DND-41 (cell line): Measurements from ENCODE around the gene EPC2.

Source experiments
- EZH2 ChIP-seq: IDR thresholded peaks from 3 replicates; pipeline ENCODE4 v1.6.1; 2012; ENCODE audit warnings: borderline replicate concordance, low read depth, mild to moderate bottlenecking, moderate library complexity, low read length, inconsistent platforms; ENCODE audit not compliant: severe bottlenecking
- TF ChIP-seq, protein P1 (sequence below): IDR thresholded peaks from 2 replicates; pipeline ENCODE4 v1.5.1; 2012; ENCODE audit warnings: borderline replicate concordance, low read length, moderate library complexity, mild to moderate bottlenecking; ENCODE audit not compliant: poor library complexity, severe bottlenecking; ENCODE audit errors: extremely low read depth

- TF ChIP-seq, protein P1, sequence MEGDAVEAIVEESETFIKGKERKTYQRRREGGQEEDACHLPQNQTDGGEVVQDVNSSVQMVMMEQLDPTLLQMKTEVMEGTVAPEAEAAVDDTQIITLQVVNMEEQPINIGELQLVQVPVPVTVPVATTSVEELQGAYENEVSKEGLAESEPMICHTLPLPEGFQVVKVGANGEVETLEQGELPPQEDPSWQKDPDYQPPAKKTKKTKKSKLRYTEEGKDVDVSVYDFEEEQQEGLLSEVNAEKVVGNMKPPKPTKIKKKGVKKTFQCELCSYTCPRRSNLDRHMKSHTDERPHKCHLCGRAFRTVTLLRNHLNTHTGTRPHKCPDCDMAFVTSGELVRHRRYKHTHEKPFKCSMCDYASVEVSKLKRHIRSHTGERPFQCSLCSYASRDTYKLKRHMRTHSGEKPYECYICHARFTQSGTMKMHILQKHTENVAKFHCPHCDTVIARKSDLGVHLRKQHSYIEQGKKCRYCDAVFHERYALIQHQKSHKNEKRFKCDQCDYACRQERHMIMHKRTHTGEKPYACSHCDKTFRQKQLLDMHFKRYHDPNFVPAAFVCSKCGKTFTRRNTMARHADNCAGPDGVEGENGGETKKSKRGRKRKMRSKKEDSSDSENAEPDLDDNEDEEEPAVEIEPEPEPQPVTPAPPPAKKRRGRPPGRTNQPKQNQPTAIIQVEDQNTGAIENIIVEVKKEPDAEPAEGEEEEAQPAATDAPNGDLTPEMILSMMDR = no peak
- no peak for TF ChIP-seq EZH2
These were observed 22.2 kb upstream of the EPC2 start for GRCh38 chr2:148622366-148622765.
